Measurements from ENCODE around the gene KRTAP7-1. TPM values are rescaled to one million over a fixed set of nuclear protein-coding genes. Genes with fewer than 3 reads are reported as not detected.

KRTAP7-1 gene
- total RNA-seq, 1 experiment from 2014 or later, result not detected

DNA sequence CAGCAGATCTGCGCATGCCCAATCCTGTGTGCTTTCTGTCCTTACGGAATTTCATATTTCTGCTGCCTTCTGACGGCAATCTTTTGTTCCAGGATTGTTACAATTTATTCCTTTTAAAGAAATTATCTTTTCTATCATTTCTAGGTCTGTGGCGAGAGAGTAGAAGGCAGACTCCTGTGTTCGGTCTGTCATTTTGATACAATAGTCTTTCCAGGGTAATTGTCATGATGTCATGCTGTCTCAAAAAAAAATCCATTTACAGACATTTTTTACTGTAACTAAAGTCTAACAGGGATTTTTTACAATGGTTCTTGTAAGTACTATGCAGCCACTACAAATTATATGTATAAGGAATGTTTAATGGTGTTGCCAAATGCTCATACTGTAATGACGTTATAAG is 9.0 kb upstream of the KRTAP7-1 start:
- DNase-seq, result no peak
- Histone ChIP-seq H3K27ac (ENCODE audit: insufficient read length, low read depth, low read length) (no peak overlapping the region), H3K23me2 (ENCODE audit: insufficient read length, low read depth, low read length, poor library complexity, severe bottlenecking) (no peaks in the 10 kb centered on the region), H3K23ac (ENCODE audit: insufficient read length, low read depth, low read length) (no peak overlapping the region), H3K79me1 (ENCODE audit: insufficient read depth, low read depth, low read length, poor library complexity, severe bottlenecking) (no peaks in the 10 kb centered on the region), H3K56ac (ENCODE audit: insufficient read length, low read depth, low read length) (no peak overlapping the region), H2AFZ (ENCODE audit: low read length) (no peak overlapping the region), H3K9me3 (ENCODE audit: control insufficient read depth, low read depth, low read length) (no peaks in the 10 kb centered on the region), H4K91ac (ENCODE audit: insufficient read length, low read depth, low read length) (no peak overlapping the region), H3K79me2 (ENCODE audit: insufficient read depth, low read length) (no peaks in the 10 kb centered on the region), H2AK5ac (ENCODE audit: insufficient read length, low read length) (no peak overlapping the region), H3K4ac (ENCODE audit: low read depth, low read length) (no peak overlapping the region), H3K14ac (ENCODE audit: insufficient read depth, low read length) (no peak overlapping the region), H3T11ph (ENCODE audit: low read length) (no peak overlapping the region), H4K20me1 (ENCODE audit: control insufficient read depth, insufficient read depth, insufficient read length) (no peaks in the 10 kb centered on the region), H2BK5ac (ENCODE audit: insufficient read length, low read length) (no peak overlapping the region), H4K8ac (replicated peaks; ENCODE audit: insufficient read length, low read depth, low read length) (no peak overlapping the region), H3K27me3 (ENCODE audit: insufficient read depth, low read length) (no peaks in the 10 kb centered on the region; the same call in 1 of the 2 replicates), H2BK120ac (ENCODE audit: low read depth, low read length, poor library complexity, severe bottlenecking) (no peak overlapping the region), H2BK12ac (ENCODE audit: insufficient read length, low read depth, low read length) (no peak overlapping the region), H3K4me2 (ENCODE audit: insufficient read depth, insufficient read length, low read length) (no peak overlapping the region), H3K18ac (ENCODE audit: insufficient read length, low read depth, low read length) (no peak overlapping the region), H2BK15ac (ENCODE audit: low read depth, low read length) (no peak overlapping the region), H4K5ac (ENCODE audit: insufficient read length, low read depth, low read length) (no peak overlapping the region), H2BK20ac (ENCODE audit: low read depth, low read length, poor library complexity, severe bottlenecking) (no peak overlapping the region), H3K9ac (ENCODE audit: extremely low read depth, insufficient read length, low read length) (no peak overlapping the region), H3K4me1 (ENCODE audit: insufficient read depth, low read length) (no peaks in the 10 kb centered on the region)
- WGBS (ENCODE audit: extremely low coverage, insufficient read length, low lambda C conversion rate), result no CpG with 5 or more reads among the region's 6 CpGs
- no peaks in the 10 kb centered on the region for H3K36me3 Mint-ChIP-seq (ENCODE audit: insufficient read depth in 1 of 3, low read depth in 3 of 3)
- H3K4me3 Mint-ChIP-seq, result no peak overlapping the region
- H3K9me3 Mint-ChIP-seq, result no peaks in the 10 kb centered on the region; a peak in 1 of 5 replicates
- H3K27me3 Mint-ChIP-seq (ENCODE audit: low read depth), result peaks cover 3% of the 10 kb centered on the region
- H3K4me1 Mint-ChIP-seq, result no peaks in the 10 kb centered on the region
- no peak overlapping the region; a peak in 1 of 7 replicates for H3K27ac Mint-ChIP-seq
- TF ChIP-seq, protein P1, sequence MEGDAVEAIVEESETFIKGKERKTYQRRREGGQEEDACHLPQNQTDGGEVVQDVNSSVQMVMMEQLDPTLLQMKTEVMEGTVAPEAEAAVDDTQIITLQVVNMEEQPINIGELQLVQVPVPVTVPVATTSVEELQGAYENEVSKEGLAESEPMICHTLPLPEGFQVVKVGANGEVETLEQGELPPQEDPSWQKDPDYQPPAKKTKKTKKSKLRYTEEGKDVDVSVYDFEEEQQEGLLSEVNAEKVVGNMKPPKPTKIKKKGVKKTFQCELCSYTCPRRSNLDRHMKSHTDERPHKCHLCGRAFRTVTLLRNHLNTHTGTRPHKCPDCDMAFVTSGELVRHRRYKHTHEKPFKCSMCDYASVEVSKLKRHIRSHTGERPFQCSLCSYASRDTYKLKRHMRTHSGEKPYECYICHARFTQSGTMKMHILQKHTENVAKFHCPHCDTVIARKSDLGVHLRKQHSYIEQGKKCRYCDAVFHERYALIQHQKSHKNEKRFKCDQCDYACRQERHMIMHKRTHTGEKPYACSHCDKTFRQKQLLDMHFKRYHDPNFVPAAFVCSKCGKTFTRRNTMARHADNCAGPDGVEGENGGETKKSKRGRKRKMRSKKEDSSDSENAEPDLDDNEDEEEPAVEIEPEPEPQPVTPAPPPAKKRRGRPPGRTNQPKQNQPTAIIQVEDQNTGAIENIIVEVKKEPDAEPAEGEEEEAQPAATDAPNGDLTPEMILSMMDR (conservative IDR thresholded peaks at IDR 0.05), result no peak
